ENCODE data around the gene NOM1.
"Not testable (repeated sequence)": the region's sequence is repeated elsewhere in the genome, so short reads cannot be mapped to it uniquely, and the experiment has no call there.

GRCh38 chr7:156925821-156926220 lies 23.7 kb upstream of the NOM1 start:
- TF ChIP-seq POLR2A, EP300, CTCF (IDR thresholded peaks at IDR 0.05): not testable (repeated sequence)

Data from suprapubic skin (tissue), 3 donors.